Stimulated activated CD4-positive, alpha-beta T cell treated with anti-CD3 and anti-CD28 coated beads, Interleukin-2, amount 100 ng/mL, for 24 hours (primary cell): ENCODE results near the gene ACAT2.
"Not testable (repeated sequence)": the region's sequence is repeated elsewhere in the genome, so short reads cannot be mapped to it uniquely, and the experiment has no call there.

Source experiments
- DNase-seq, 2 donors: peaks; one replicate each; pipeline ENCODE4 v3.0.0-alpha.2; 2020

ACAT2 gene

DNA sequence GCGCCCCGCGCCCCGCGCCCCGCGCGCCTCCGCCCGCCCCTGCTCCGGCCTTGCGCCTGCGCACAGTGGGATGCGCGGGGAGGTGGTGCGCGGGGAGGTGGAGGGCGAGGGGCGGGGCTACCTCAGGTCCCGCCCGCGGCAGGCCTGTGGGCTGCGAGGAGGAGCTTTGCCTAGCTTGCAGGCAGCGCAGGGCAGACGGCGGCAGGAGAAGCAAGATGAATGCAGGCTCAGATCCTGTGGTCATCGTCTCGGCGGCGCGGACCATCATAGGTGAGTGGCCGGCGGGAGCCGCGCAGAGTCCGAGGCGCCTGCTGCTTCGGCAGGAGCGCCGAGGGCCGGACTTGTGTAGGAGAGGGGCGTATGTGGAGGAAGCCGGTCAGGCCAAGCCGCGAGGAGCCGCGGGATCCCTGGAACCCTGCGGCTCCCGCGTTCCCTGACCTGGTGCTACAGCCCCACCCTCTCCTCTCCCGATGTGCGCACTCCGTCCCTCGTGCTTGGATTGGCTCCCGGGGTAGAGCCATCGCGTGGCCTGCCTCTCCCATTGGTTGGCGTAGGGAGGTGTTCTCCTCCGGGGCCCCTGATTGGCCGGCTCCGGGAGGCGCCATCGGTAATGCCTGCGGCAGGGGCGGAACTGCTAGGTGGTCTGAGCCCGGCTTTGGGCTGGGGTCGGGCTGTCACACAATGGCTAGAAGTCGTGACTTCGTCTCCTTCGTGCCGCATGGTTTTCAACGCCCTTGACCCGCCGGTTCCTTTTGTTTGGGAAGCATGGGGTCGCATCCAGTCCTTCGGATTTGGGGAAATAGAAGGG, at the start of gene ACAT2:
Gene ACAT2, plus strand, starts transcription at position 173 of the 808 bp plus-strand sequence. Its CDS starts 43 bp downstream, at position 216.
- DNase-seq = peak; percentile 91 to 93

DNA sequence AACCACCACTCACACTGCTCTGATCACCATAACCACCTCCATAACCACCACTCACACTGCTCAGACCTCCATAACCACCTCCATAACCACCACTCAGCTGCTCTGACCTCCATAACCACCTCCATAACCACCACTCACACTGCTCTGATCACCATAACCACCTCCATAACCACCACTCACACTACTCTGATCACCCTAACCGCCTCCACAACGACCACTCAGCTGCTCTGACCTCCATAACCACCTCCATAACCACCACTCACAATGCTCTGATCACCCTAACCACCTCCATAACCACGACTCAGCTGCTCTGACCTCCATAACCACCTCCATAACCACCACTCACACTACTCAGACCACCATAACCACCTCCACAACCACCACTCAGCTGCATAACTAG, 49.5 kb upstream of the ACAT2 start:
- DNase-seq = not testable (repeated sequence)

DNA sequence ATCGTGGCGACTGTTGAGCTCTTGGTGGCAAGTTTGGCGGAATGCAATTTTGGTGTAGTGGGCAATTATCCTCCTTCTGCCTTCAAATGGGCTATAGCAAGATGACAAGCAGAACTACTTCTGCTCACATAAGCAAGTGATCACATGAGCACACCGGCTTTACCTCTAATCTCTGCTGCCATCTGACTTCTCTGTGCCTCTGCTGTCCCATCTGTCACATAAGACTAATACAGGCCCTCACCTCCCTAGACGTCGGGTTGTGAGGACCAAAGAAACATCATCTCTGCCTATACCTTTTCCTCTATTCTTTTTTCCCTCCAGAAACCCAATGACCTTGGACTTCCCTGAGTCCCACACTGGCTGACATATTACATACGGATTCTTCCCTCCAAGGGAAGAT, 47.9 kb upstream of the ACAT2 start:
- DNase-seq = no peak

DNA sequence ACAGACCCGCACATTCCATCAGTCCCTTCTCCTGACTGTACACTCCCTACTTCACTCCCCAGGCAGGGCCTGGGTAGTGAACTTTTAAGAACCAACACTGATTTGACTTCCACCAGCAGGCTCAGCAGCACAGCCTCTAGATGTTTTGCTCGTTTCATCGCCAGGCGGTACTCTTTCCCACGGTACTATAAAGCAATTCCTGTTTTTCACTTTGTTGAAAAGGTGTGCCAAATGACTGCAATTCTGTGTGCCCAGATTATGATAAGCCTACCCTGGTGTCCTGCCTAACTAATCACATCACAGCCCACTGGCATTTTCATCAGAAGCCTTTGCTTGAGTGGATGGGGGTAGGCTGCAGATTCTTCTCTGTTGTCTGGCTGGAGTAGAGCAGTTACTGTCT, 47.4 kb upstream of the ACAT2 start:
- DNase-seq = no peak

DNA sequence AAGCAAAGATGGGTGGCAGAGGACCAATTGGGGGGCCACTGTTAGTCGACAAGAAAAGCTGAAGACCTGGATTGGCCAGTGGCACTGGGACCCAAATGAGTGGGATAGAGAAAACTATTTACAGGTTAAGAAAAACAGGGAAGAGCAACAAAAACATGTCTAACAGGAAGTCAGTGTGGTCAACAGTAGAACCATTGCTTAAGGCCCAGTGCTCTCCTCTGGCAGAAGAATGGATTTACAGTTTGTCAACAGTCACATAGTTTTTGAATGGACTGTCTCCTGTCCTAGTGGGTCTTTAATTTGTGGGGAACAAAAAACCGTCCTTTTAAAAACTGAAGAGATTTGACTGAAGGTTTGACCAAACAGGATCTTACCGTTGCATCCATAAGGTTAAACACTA, 46.7 kb upstream of the ACAT2 start:
- no peak for DNase-seq

DNA sequence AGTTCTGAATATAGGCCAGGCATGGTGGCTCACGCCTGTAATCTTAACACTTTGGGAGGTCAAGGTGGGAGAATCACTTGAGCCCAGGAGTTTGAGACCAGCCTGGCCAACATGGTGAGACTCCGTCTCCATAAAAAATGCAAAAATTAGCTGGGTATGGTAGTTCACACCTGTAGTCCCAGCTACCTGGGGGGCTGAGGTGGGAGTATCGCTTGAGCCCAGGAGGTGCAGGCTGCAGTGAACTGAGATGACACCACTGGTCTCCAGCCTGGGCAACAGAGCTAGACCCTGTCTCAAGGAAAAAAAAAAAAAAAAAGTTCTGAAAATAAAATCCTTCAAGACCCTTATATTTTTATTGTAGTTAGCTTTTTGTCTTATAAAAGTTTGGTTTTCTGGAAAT, 46.2 kb upstream of the ACAT2 start:
- no peak for DNase-seq

DNA sequence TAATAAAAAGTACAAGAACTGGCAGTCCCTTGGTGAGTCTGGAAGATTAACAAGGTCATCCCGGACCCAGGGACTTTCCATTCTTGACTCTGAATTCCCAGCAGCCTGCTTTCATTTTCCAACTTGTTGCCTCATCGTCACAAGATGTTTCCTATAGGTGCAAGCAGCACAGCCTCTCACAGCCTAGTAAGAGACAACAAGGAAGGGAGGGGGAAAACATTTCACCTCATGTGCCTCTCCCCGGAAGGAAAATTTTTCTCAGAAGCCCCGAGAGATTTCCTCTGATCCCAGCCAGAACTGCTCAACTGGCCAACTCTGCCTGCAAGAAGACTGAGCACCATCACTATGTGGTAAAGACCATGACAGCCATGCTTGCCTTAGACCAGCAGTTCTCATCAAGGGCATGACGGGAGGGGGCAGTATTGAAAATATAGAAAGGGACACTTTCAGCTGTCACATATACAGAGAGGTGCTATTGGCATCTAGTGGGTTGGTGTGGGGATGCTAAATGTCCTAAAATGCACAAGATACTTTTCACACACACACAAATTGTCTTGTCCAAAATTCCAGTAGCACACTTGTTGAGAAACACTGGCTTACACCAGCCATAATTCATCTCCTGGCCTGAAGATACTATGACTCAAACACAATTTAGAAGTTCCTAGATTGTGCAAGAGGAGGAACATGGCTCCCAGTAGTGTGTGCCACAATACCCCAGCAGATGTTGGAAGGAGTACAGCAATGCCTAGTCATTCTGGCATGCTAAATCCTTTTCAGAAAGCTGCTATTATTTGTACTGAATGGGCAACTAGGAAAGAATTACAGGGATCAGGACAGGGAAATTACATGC, 45.4 kb upstream of the ACAT2 start:
- DNase-seq = no peak

DNA sequence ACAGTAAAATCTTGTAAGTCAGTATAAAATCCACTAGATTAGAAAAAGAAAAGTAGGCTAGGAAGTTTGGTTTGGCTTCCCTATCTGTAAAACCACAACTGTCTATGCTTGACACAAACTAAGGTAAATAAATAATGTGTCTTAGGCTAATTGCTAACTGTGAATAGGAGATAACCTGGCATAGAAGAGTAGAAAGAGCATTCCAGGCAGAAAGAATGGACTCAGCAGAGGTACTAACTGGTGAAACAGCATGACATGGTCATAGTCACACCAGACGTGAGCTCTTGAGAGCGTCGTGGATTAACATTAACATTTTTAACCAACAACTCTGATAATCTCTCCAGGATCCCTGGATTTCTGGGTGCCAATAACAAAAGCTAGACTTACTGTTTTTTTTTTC, 43.2 kb upstream of the ACAT2 start:
- DNase-seq = no peak

DNA sequence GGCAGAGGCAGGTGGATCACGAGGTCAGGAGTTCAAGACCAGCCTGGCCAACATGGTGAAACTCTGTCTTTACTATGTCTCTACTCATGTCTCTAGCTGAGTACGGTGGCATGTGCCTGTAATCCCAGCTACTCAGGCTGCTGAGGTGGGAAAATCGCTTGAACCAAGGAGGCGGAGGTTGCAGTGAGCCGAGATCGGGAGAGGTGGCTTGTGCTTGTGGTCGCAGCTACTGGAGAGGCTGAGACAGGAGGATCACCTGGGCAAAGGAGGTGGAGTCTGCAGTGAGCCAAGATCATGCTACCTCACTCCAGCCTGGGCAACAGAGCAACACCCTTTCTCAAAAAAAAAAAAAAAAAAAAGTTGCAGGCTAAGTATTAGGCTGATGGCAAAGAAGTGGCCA, 42.6 kb upstream of the ACAT2 start:
- no peak for DNase-seq

DNA sequence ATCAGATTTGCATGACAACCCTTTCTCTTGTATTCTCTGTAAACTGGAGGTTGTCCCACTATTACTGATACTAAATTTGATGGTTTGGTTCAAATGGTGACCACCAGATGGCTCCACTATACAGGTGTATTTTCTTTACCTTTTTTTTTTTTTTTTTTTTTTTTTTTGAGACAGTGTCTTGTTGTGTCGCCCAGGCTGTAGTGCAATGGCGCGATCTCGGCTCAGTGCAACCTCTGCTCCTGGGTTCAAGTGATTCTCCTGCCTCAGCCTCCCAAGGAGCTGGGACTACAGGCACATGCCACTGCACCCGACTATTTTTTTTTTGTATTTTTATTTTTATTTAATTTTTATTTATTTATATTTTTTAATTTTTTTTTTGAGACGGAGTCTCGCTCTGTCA, 41.1 kb upstream of the ACAT2 start:
- DNase-seq = peak in 1 of 2 donors; percentile 33

DNA sequence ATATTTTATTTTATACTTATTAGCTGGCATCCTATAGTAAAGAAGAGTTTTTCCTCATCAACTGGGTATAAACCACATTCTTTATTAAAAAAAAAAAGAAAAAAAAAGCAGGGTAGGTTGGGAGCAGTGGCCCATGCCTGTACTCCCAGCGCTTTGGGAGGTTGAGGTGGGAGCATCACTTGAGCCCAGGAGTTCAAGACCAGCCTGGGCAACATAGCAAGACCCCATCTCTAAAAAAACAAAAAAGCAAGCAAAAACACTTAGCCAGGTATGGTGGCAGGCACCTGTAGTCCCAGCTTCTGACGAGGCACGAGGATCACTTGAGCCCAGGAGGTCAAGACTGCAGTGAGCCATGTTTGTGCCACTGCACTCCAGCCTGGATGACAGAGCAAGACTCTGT, 39.9 kb upstream of the ACAT2 start:
- DNase-seq = not testable (repeated sequence)

DNA sequence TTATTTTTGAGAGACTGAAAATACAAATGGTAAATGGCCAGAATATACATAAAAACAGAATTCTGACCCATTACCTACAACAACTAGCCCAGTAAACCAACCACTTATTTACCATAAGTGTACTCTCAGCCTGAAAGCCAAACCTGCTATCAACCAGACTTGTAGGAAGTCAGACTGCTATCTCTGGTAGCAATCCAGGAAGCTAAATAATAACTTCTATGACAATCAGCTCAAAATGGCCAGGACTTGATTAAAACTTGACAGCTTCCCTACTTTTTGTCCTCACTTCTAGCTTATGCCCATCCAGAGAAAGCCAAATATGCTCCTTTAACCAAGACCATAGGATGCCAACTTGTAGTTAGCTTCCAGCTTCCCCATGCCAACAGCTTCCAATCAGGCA, 39.2 kb upstream of the ACAT2 start:
- no peak for DNase-seq

DNA sequence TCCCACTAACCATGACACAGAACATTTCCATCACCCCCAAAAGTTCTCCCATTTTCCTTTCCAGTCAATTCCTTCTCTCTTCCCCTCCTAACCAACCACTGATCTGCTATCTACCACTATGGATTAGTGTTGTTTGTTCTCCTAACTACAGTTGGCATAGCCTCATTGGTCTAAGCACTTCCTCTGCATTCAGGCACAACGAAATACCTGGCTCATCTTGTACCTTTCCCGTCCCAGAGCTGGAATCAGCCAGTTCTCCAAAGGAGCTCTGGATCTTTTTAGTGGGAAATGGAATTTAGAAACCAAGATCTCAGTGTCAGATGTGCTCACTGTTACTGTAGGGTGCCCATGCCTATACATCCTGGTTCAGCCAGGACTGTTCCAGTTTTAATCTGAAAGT, 38.6 kb upstream of the ACAT2 start:
- no peak for DNase-seq

DNA sequence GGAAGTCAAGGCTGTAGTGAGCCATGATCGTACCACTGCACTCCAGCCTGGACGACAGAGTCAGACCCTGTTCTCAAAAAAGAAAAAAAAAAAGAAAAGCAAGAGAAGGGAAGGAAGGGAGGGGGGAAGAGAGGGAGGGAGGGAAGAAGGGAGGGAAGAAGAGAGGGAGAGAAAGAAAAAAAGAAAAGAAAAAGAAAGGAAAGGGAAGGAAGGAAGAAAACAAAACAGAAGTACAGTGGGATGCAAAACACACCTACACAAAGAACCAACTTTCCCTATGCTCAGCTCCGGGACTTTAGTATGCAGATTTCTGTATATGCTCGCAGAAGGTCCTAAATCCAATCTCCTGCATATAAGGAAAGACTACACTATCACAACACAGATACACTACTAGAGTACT, 37.1 kb upstream of the ACAT2 start:
- no peak for DNase-seq

DNA sequence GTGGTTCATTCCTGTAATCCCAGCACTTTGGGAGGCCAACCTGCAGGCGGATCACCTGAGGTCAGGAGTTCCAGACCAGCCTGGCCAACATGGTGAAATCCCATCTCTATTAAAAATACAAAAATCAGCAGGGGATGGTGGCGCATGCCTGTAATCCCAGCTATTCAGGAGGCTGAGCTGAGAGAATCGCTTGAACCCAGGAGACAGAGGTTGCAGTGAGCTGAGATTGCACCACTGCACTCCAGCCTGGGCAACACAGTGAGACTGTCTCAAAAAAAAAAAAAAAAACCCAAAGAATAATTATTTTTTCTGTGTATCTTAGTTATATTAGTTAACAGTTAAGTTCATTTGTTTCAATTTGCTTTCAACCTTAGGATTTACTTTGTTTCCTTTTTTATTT, 36.6 kb upstream of the ACAT2 start:
- DNase-seq = not testable (repeated sequence)

DNA sequence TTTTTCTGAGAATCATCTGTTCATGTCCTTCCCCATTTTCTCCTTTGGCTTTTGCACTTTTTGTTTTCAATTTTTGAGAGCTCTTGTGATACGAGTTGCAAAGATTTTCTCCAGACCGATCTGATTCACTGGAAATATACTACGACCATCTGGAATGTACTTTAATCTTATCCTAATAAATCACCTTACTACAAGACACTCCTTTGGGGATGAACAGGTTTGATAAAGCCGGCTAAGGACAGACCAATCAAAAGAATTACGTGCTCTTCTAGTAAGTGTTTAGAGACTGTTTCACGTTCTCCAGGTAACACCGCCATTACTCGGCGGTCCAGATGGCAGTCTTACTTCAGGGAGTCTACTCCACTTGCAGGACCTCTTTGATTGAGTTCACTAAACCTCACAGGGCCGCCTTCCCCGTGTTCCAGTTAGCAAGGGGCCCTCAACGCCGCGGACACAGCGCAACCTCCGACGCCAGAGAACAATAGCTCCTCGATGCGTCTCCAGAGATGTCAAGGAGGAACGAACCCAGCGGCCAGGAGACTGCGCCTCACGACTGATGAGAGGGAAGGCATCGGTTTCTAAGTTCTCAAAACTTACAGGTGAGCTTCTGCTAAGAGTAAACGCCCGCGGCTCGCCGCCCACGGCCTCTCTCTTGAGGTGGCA, 35.5 kb upstream of the ACAT2 start:
- DNase-seq = no peak

DNA sequence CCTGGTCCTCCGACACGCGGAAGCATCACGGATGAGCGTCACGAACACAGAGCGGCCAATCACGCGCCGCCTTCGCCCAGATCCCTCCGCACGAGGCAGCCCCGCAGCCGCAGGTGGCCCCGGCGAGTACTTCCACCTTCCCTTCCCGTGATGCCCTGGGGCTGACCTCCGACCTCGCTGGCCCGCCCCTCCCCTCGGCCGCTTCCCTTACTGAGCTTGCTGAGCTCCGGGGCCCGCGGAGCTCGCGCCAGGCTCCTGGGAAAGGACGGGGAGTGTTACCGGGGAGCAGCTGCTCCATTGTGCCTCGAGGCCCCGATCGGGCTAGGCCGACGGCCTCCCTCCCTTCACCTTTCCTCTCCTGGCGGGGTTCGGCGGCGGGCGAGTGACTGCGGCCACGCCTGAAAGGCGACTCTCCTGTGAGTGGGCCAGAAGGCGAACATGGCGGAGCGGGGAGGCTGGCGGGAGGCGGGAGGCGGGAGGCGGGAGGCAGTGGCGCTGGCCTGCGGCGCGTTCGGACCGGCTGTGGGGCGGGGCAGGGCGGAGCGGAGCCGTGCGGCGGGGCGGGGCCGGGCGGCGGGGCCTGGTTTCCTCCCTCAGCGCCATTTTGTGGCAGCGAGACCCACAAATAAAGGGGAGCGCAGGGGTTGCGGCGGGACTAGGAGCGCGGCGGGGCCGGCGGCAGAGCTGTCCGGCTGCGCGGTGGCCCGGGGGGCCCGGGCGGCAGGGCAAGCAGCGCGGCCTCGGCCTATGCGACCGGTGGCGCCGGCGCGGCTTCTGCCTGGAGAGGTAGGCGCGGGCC, 34.7 kb upstream of the ACAT2 start, which contains the start of gene WTAP:
Gene WTAP, plus strand, starts transcription at position 589 of the 799 bp plus-strand sequence. CDS start 8,760 bp downstream, outside the sequence.
- DNase-seq = peak; percentile 96 to 97

DNA sequence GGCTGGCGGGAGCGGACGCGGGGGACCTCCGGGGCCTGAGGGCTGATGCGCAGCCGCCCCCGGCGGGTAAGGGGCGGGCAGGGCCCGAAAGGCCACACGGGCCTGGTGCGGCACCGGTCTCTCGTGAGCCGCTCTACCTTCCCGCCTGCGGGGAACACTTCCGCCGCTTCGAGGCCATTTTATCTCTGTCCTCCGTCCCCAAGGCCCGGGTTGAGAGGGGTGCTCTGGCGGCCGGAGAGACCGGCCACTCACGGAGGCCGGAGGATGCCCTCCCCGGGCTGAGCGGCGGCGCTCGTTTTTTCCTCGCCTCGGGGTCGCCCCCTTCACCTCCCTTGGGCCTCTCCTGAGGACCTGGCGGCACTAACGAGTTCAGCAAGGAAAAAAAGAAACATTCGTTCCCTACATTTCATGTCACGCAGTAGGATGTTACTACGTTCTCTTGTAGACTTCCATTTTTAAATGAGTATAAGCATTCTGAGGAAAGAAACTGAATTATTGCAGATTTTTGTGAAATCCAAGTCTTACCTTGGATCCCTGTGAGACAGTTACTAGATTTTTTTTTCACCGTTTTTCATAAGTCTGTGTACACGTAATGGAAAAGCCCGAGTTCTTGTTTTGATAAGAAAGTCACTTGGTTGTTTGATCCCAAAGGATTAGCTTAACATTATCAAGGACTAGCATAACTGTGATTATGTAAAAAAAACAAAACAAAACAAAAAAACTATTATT, 34.0 kb upstream of the ACAT2 start:
- peak; percentile 54 to 60 for DNase-seq

DNA sequence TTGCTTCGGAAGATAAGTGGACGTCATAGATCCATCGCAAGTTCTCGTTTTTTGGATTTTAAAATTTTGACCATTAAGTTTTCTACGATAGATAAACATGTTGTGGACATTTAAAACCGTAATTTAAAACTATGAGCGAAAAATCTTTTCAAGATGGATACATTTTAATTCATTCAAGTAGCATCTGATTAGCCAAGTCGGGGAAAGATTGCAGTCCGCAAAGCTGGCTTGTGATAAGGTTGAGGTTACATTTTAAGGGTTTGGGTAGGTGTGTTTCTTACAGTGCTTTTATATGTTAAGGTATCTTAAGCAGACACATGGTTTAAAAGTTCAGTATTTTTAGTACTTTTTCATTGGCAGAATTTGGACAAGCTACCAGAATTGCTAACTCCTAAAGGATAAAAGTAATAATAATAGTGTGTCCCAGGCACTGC, 33.3 kb upstream of the ACAT2 start:
- no peak for DNase-seq

DNA sequence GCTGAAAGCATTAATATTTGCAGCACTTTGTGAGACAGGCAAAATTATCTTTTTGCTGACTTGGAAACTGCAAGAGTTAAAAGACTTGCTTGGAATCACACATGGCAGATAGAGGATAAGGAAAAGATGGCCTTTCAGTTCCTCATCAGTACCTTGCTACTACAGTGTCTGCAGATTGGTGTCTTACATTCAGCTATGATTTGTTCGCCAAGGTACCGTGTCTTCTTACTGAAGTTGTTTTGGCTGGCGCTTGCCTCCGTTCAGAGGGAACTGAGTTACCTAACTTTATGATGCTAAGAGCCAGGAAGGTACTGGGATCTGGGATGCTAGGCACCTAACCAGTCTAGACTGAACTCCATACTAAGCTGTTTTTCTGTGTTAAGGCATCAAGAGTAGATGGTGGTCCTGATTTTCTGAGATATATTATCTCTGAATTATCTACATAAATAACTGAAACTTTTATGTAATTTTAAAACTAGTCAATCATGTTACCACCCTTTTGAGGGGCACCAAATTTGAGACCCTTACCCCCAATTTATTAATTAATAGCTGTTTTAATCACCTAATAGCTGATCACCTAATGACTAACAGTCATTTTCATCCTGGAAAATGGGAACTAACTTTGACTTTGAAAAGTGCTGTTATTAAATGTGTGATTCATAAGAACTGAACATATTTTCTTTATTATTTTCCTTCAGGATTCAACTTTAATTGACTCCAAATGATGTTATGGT, 32.1 kb upstream of the ACAT2 start:
- no peak for DNase-seq

DNA sequence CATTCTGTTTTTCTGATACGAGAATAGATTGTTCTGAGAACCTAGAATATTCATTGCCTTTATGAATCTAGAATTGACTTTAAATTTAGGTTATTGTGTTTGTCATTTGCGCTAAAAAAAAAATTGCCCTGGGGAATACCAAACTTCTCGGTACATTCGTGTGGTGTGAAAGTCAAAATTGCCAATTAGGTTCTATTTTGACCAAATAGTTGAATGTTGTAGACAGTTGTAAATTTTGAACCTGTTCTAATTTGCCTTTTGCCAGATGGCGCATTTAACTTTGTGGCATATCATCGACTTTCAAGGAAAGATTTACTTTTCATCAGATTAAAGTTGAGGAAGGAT, 31.5 kb upstream of the ACAT2 start:
- no peak for DNase-seq
